Naive thymus-derived CD4-positive, alpha-beta T cell (primary cell): ENCODE results near the gene FCN2. TPM values are rescaled to one million over a fixed set of nuclear protein-coding genes. Genes with fewer than 3 reads are reported as not detected.

Experiments used
- ATAC-seq: fragments of 150-1000 bp; cut with Tn5 transposase; 2 replicates; pipeline ENCODE4 v1.10.0; 2021; ENCODE audit warnings: mild to moderate bottlenecking, moderate library complexity
- CTCF ChIA-PET: fragments of 350-600 bp; sonication (Branson Sonifier 250); formaldehyde crosslinking; loops from one replicate; lab custom pipeline; 2021; ENCODE audit warnings: antibody characterized with exemption; lab: Charles Lee
- POLR2A ChIA-PET: fragments of 350-600 bp; sonication (Branson Sonifier 250); formaldehyde crosslinking; loops from one replicate; lab custom pipeline; 2021; ENCODE audit warnings: antibody characterized with exemption, inconsistent platforms; lab: Charles Lee
- DNase-seq, 9 donors: peaks; one replicate each; pipeline versions ENCODE4 v3.0.0 to v3.0.0-alpha.2; 2020 to 2022; ENCODE audit warnings: mixed read lengths in 1 of 9
- H3K27ac ChIP-seq: one replicate; pipeline ENCODE4 v1.7.0; 2013; ENCODE audit warnings: mild to moderate bottlenecking, low read depth, low read length, moderate library complexity
- H3K27me3 ChIP-seq, 2 donors: one replicate each; pipeline ENCODE4 v1.7.0; 2013; ENCODE audit warnings: low read length in 2 of 2, mild to moderate bottlenecking in 2 of 2, moderate library complexity in 2 of 2; ENCODE audit not compliant: control insufficient read depth in 2 of 2, insufficient read depth in 2 of 2
- H3K36me3 ChIP-seq, 3 experiments: 1 replicate in 2 of 3; 2 replicates in 1 of 3; pipeline ENCODE4 v1.7.0; 2013; ENCODE audit warnings: low read length in 3 of 3, mild to moderate bottlenecking in 3 of 3, moderate library complexity in 1 of 3; ENCODE audit not compliant: insufficient read depth in 3 of 3, control insufficient read depth in 2 of 3
- H3K4me1 ChIP-seq, 2 donors: one replicate each; pipeline ENCODE4 v1.7.0; 2013; ENCODE audit warnings: low read length in 2 of 2, mild to moderate bottlenecking in 2 of 2, moderate library complexity in 1 of 2; ENCODE audit not compliant: control insufficient read depth in 2 of 2, insufficient read depth in 2 of 2
- H3K4me3 ChIP-seq: 2 replicates; pipeline ENCODE4 v1.7.0; 2013; ENCODE audit warnings: mild to moderate bottlenecking, low read length
- H3K9me3 ChIP-seq, 3 experiments: 1 replicate in 2 of 3; 2 replicates in 1 of 3; pipeline ENCODE4 v1.7.0; 2013; ENCODE audit warnings: low read length in 3 of 3; ENCODE audit not compliant: control insufficient read depth in 2 of 3
- H3K27ac Mint-ChIP-seq, 9 donors: one replicate each; pipeline ENCODE4 v1.8.0; 2020 to 2022; ENCODE audit warnings: mixed read lengths in 9 of 9, mild to moderate bottlenecking in 8 of 9, moderate library complexity in 5 of 9, inconsistent platforms in 2 of 9
- H3K27me3 Mint-ChIP-seq, 5 donors: one replicate each; pipeline ENCODE4 v1.8.0; 2021 to 2022; ENCODE audit warnings: mixed read lengths in 5 of 5, mild to moderate bottlenecking in 1 of 5
- H3K36me3 Mint-ChIP-seq, 5 donors: one replicate each; pipeline ENCODE4 v1.8.0; 2020 to 2022; ENCODE audit warnings: mixed read lengths in 5 of 5, mild to moderate bottlenecking in 3 of 5, inconsistent platforms in 1 of 5
- H3K4me1 Mint-ChIP-seq, 7 donors: one replicate each; pipeline ENCODE4 v1.8.0; 2020 to 2022; ENCODE audit warnings: mixed read lengths in 7 of 7, mild to moderate bottlenecking in 3 of 7, inconsistent platforms in 1 of 7
- H3K4me3 Mint-ChIP-seq, 10 donors: one replicate each; pipeline ENCODE4 v1.8.0; 2020 to 2022; ENCODE audit warnings: mild to moderate bottlenecking in 10 of 10, mixed read lengths in 10 of 10, moderate library complexity in 6 of 10, inconsistent platforms in 2 of 10
- H3K9me3 Mint-ChIP-seq, 11 donors: one replicate each; pipeline ENCODE4 v1.8.0; 2020 to 2022; ENCODE audit warnings: mixed read lengths in 11 of 11, mild to moderate bottlenecking in 4 of 11, inconsistent platforms in 1 of 11, moderate library complexity in 1 of 11
- intact Hi-C, 2 donors: fragments of 100-400 bp; cut with micrococcal nuclease; formaldehyde crosslinking; loops; one replicate each; pipeline ENCODE4 v1.15.1; 2023
- polyA plus RNA-seq, 2 donors: library from polyadenylated mRNA; unstranded; fragments of 300-500 nt; fragmentation: Illumina TruSeq; gene quantifications; one replicate each; pipeline ENCODE4 v1.2.3, GENCODE V29; 2021
- total RNA-seq, 6 experiments: library from RNA in 5 of 6; stranded (reverse) in 5 of 6; gene quantifications; 1 replicate in 5 of 6; 2 replicates in 1 of 6; pipeline ENCODE4 v1.2.3 and lab custom pipeline; 2021 to 2026

Gene FCN2
- total and polyA plus RNA-seq, 7 experiments from 2014 or later = not detected

DNA sequence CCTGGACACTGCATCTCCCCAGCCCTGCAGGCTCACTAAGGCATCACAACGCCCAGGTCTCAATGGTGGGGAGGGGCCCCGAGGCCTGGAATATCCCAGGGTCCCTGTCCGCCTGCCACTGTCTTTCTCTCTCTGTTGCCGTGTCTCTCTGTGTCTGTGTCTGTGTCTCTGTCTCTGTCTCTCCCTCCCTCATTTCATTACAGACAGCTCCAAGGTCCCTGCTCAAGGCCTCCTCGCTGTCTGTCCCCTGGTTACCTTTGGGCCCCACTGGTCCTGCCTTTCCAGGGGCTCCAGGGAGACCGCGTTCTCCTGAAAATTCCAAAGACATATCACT, 33.9 kb downstream of the FCN2 start:
- no peak overlapping the region for H3K4me3 ChIP-seq
- no peak for ATAC-seq
- H3K27ac Mint-ChIP-seq = no peak overlapping the region
- intact Hi-C loops = no loop called here
- H3K27ac ChIP-seq = no peak overlapping the region
- ChIA-PET POLR2A (no interaction called here), CTCF (no interaction called here)
- no peak for DNase-seq
- peaks cover 12 to 38% (median 19%) of the 10 kb centered on the region in 5 donors for H3K27me3 Mint-ChIP-seq
- no peak overlapping the region for H3K4me3 Mint-ChIP-seq
- peaks cover 0 to 3% (median 0%) of the 10 kb centered on the region in 5 donors for H3K36me3 Mint-ChIP-seq
- no peaks in the 10 kb centered on the region for H3K9me3 ChIP-seq
- no peaks in the 10 kb centered on the region for H3K4me1 ChIP-seq
- H3K4me1 Mint-ChIP-seq = peaks cover 0 to 5% (median 0%) of the 10 kb centered on the region in 7 donors
- H3K36me3 ChIP-seq = no peaks in the 10 kb centered on the region
- peaks cover 0 to 16% (median 4%) of the 10 kb centered on the region in 11 donors for H3K9me3 Mint-ChIP-seq
- no peaks in the 10 kb centered on the region for H3K27me3 ChIP-seq

DNA sequence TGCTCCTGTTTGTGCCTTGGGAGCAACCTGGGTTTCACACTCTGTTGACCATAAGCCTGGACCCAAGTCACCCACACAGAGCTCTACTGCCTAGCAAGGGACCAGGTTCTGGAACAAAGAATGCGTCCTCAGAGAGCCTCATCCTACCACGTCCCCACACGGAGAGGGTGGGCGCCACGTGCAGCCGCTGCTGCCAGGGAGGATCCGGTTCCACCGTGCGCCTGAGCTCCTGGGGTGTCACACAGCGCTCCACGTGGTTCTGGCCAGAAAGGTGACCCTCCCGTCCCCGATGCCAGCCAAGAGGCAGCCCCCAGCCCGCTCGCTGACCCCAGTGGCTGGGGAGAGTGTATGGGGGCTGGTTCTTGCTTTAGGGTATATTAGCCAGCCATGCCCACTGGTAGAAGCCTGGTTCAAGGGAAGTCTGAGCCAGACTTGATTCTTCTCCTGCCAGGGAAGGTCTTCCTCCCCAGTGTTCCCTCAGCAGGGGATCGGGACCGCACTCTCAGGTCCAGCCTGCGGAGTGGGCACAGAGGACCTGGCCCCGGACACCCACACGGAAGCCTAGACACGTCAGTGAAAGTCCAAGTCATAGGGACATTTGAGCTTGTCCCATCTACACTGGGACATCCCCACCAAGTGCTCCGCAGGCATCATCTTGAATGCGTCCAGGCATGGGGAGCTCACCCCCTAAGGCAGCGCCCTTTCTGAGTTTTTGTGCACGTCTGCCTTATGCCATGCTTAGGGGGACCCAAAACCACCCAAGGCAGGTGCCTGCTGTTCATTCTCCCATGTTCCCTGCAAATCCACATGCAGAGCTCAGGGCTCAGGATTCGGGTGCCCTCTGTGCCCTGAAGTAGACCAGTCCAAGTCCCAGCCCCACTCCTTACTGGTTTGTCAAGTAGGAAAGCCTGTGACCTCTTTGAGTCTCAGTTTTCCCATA, 34.7 kb downstream of the FCN2 start:
- peak in 1 of 9 donors; percentile 8 for DNase-seq
- Mint-ChIP-seq H3K36me3 (peaks cover 0 to 3% (median 0%) of the 10 kb centered on the region in 5 donors), H3K4me1 (peaks cover 0 to 3% (median 0%) of the 10 kb centered on the region in 7 donors), H3K9me3 (peaks cover 3 to 22% (median 6%) of the 10 kb centered on the region in 11 donors), H3K27me3 (peaks cover 4 to 32% (median 15%) of the 10 kb centered on the region in 5 donors), H3K4me3 (no peak overlapping the region), H3K27ac (no peak overlapping the region)
- Histone ChIP-seq H3K9me3 (no peaks in the 10 kb centered on the region), H3K27me3 (no peaks in the 10 kb centered on the region), H3K36me3 (no peaks in the 10 kb centered on the region), H3K4me3 (no peak overlapping the region), H3K27ac (no peak overlapping the region), H3K4me1 (no peaks in the 10 kb centered on the region)
- ChIA-PET POLR2A (no interaction called here), CTCF (no interaction called here)
- no peak for ATAC-seq
- intact Hi-C loops = no loop called here

DNA sequence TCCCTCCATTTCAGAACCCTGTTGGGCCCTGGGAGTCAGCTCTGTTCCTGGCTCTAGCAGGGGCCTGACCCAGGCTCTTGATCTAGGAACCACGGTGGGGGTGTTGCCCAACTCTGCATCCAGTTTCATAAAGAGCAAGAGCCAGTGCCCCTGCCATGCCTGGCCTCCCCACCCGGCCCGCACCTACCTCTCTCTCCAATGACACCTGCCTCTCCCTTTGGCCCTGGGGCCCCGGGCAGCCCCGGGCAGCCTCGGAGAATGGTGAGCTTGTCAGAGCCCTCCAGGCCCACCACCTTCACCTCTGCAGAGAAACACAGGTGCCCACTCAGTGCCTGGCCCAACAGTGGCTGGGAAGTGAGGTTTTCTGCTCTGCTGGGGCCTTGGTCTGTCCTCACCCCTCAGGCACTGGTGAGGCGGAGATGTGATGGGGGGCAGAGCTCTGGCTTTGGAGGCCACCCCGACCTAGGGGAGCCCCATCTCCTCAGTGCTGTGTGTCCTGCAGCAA, 35.6 kb downstream of the FCN2 start:
- H3K27ac ChIP-seq = no peak overlapping the region
- ChIA-PET CTCF (no interaction called here), POLR2A (no interaction called here)
- H3K9me3 Mint-ChIP-seq = peaks cover 3 to 26% (median 6%) of the 10 kb centered on the region in 11 donors
- no peak overlapping the region for H3K27ac Mint-ChIP-seq
- peaks cover 0 to 3% (median 0%) of the 10 kb centered on the region in 7 donors for H3K4me1 Mint-ChIP-seq
- H3K36me3 Mint-ChIP-seq = peaks cover 0 to 3% (median 0%) of the 10 kb centered on the region in 5 donors
- ATAC-seq (no peak), DNase-seq (no peak)
- peaks cover 0 to 24% (median 10%) of the 10 kb centered on the region in 5 donors for H3K27me3 Mint-ChIP-seq
- H3K4me3 ChIP-seq = no peak overlapping the region
- no peaks in the 10 kb centered on the region for H3K36me3 ChIP-seq
- intact Hi-C loops = no loop called here
- H3K4me1 ChIP-seq = no peaks in the 10 kb centered on the region
- H3K4me3 Mint-ChIP-seq = no peak overlapping the region
- no peaks in the 10 kb centered on the region for H3K9me3 ChIP-seq
- H3K27me3 ChIP-seq = no peaks in the 10 kb centered on the region

DNA sequence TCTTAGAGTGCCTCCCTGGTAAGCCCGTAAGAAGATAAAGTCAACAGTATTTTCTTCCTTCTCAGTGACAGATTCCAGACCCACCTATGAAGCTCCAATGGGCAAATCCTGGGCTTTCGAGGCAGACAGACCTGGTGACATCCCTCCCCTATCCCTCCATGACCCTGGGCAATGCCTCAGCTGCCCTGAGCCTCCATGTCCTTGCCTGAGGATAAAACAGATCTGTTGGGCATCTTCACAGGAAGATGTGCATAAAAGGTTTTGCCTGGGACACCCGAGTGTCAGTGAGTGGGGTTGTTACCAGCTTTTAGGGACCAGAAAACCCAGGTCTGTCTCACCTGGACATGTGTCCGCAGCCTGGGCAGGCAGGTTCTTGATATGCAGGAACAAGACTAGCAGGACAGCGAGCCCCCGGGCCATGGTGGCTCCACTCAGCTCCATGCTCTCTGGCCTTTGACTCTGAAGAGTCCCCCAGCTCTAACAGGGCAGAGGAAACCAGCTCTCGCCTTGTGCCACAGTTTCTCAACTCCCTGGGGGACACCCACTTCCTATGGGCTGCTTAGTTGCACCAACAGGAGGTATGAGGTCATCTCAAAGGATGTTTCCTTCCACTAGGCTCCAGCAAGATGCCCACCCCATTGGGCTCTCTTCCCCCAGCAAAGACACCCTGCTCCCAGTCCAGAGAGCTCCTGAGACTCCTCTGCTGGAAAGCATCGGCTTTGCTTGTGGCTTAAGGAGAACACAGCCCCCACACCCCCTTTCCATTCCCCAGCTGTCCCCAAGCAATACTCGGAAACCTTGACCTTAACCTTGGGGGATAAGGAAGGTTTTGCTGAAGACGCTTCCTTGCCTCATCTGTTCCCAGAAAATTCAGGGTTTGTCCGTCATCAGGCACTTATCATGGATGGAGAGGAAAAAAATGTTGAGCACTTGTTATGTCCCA, 37.1 kb downstream of the FCN2 start, which contains the start of gene FCN1:
Gene FCN1, minus strand, starts transcription at position 482 of the 943 bp plus-strand sequence. Its CDS starts 41 bp downstream, at position 441.
- Histone ChIP-seq H3K36me3 (no peaks in the 10 kb centered on the region), H3K27me3 (no peaks in the 10 kb centered on the region), H3K4me1 (no peaks in the 10 kb centered on the region), H3K9me3 (no peaks in the 10 kb centered on the region), H3K4me3 (no peak within 1 kb of the TSS), H3K27ac (no peak within 1 kb of the TSS)
- H3K36me3 Mint-ChIP-seq = peaks cover 0 to 3% (median 0%) of the 10 kb centered on the region in 5 donors
- DNase-seq (no peak), ATAC-seq (no peak)
- CTCF ChIA-PET = no interaction called here
- peaks cover 3 to 27% (median 6%) of the 10 kb centered on the region in 11 donors for H3K9me3 Mint-ChIP-seq
- POLR2A ChIA-PET = no interaction called here
- H3K27me3 Mint-ChIP-seq = peaks cover 0 to 11% (median 4%) of the 10 kb centered on the region in 5 donors
- no peak within 1 kb of the TSS for H3K27ac Mint-ChIP-seq
- H3K4me3 Mint-ChIP-seq = no peak within 1 kb of the TSS
- peaks cover 0 to 3% (median 0%) of the 10 kb centered on the region in 7 donors for H3K4me1 Mint-ChIP-seq
- intact Hi-C loops = no loop called here

DNA sequence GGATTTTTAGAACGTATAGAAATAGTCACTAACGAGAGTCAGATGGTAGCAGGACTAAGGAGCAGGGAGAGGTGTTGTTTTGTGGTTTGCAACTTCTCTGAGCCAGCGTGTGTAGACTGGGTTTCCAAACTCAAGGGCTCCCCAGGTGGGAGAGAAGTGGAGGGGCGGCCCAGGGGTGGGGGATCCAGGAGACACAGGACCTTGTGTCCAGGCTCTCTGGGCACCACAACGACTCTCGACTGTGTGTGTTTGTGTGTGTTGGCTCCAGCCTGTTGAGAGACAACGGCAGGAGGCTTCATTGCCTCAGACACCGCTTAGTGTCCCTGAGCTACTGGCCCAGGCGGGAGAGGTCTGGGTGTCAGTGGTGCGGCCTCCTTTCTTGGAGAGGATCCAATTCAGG, 38.0 kb downstream of the FCN2 start:
- H3K27me3 Mint-ChIP-seq = peaks cover 0 to 11% (median 4%) of the 10 kb centered on the region in 5 donors
- intact Hi-C loops = no loop called here
- H3K9me3 Mint-ChIP-seq = peaks cover 4 to 27% (median 6%) of the 10 kb centered on the region in 11 donors
- H3K9me3 ChIP-seq = no peaks in the 10 kb centered on the region
- no peaks in the 10 kb centered on the region for H3K4me1 ChIP-seq
- DNase-seq (no peak), ATAC-seq (no peak)
- CTCF ChIA-PET = no interaction called here
- no peak overlapping the region for H3K4me3 Mint-ChIP-seq
- H3K4me1 Mint-ChIP-seq = peaks cover 0 to 3% (median 0%) of the 10 kb centered on the region in 7 donors
- H3K36me3 ChIP-seq = no peaks in the 10 kb centered on the region
- peaks cover 0 to 3% (median 0%) of the 10 kb centered on the region in 5 donors for H3K36me3 Mint-ChIP-seq
- POLR2A ChIA-PET = no interaction called here
- no peak overlapping the region for H3K4me3 ChIP-seq
- no peaks in the 10 kb centered on the region for H3K27me3 ChIP-seq
- H3K27ac Mint-ChIP-seq = no peak overlapping the region
- H3K27ac ChIP-seq = no peak overlapping the region

DNA sequence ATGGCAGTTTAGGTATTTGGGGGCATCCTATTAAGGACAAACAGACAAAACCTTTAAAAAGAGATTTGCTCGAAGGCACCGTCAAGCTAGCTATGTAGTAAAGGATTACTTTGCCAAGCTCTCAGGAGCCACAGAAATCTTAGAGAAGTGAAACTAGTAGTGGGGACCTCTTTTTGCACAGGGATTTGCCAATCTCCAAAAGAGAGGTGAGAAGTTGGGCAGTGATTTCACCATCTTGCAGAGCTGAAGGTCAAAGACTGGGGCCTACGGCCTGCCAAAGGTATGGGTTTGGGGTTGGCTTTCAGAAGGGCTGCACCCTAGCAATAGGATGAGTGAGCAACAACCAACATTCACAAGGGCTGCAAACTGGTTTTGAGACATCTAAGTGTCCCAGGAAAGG, 38.7 kb downstream of the FCN2 start:
- H3K9me3 ChIP-seq = no peaks in the 10 kb centered on the region
- Mint-ChIP-seq H3K27me3 (peaks cover 0 to 11% (median 4%) of the 10 kb centered on the region in 5 donors), H3K9me3 (peaks cover 4 to 27% (median 6%) of the 10 kb centered on the region in 11 donors), H3K36me3 (peaks cover 0 to 3% (median 0%) of the 10 kb centered on the region in 5 donors), H3K4me3 (no peak overlapping the region), H3K27ac (no peak overlapping the region), H3K4me1 (peaks cover 0 to 3% (median 0%) of the 10 kb centered on the region in 7 donors)
- CTCF ChIA-PET = no interaction called here
- POLR2A ChIA-PET = no interaction called here
- no peak for DNase-seq
- H3K36me3 ChIP-seq = no peaks in the 10 kb centered on the region
- no peaks in the 10 kb centered on the region for H3K4me1 ChIP-seq
- no peak overlapping the region for H3K4me3 ChIP-seq
- ATAC-seq = no peak
- H3K27ac ChIP-seq = no peak overlapping the region
- intact Hi-C loops = no loop called here
- H3K27me3 ChIP-seq = no peaks in the 10 kb centered on the region
